ENCODE measurements around the gene RNF223. TPM values are rescaled to one million over a fixed set of nuclear protein-coding genes. Genes with fewer than 3 reads are reported as not detected.

Gene RNF223
- total RNA-seq, 1 donor = not detected

DNA sequence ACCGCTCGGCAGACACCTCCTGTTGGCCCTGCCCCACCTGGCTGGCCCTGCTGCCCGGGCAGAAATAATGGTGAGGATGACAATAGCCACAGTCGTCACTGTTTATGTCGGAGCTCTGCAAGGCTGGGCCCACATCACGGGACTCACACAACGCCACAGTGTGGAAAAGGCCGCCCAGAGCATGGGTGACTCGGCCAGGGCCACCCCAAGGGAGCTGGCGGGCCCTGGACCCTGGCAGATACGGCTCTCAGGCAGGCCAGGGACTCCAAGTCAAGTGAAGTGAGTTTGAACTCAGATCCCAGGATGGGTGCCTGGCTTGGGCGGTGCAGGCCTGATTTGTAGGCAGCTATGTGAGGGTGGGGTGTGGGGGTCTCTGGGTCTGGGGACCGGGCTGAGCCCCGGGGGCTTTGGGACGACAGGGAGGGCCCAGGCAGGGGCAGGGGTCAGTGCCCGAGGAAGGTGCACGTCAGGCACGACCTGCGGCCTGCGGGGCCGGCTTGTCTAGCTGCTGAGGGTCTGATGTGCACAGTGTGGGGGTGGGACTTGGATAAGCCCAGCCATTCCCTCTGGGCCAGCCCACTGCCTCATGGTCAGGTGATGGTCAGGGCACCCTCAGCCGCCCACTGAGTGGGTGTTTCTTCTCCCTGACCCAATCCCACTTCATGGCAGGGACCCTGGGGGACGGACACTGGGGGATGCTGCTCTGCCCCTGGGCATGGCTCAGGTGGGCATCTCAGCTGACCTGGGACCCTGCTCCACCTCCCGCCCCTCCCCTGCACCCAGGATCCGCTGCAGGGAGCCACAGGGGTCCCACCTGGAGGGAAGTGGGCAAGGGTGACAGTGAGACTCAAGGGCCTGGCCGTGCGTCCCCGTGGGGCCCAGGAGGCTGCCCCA lies 1.0 kb downstream of the RNF223 start:
- H3K79me2 ChIP-seq (ENCODE audit: insufficient read depth, low read length) = no peaks in the 10 kb centered on the region
- H3K27me3 ChIP-seq (ENCODE audit: insufficient read depth, low read length) = peaks cover 11% of the 10 kb centered on the region
- H3K27ac ChIP-seq (ENCODE audit: low read depth, low read length) = no peak overlapping the region

DNA sequence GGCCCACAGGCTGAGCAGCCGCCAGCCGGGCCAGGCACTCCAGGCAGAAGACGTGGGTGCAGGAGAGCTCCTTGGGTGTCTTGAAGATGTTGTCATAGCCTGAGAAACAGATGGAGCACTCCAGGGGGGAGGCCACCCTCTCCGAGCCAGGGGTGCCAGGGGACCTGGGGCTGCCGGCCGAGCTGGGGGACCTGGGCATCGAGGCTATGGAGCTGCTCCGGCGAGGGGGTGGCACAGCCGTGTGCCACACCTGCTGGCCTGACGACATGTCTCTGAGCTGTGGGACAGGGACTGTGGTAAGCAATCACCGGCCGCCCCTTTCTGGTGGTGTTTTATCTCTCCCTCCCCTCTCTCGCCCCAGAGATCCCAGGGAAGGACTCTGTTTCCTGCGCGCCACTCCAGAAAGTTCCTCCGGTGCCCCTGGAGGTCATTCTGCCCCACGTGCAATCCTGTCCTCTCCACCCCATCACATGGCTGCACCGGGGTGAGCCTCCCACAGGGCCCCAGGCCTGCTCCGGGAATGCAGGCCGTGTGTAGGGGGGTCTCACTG lies 1.7 kb downstream of the RNF223 start:
- TF ChIP-seq, protein P1, sequence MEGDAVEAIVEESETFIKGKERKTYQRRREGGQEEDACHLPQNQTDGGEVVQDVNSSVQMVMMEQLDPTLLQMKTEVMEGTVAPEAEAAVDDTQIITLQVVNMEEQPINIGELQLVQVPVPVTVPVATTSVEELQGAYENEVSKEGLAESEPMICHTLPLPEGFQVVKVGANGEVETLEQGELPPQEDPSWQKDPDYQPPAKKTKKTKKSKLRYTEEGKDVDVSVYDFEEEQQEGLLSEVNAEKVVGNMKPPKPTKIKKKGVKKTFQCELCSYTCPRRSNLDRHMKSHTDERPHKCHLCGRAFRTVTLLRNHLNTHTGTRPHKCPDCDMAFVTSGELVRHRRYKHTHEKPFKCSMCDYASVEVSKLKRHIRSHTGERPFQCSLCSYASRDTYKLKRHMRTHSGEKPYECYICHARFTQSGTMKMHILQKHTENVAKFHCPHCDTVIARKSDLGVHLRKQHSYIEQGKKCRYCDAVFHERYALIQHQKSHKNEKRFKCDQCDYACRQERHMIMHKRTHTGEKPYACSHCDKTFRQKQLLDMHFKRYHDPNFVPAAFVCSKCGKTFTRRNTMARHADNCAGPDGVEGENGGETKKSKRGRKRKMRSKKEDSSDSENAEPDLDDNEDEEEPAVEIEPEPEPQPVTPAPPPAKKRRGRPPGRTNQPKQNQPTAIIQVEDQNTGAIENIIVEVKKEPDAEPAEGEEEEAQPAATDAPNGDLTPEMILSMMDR (IDR thresholded peaks at IDR 0.05; ENCODE audit: extremely low read depth, low read depth, low read length) = no peak
- Histone ChIP-seq H3K4me1 (ENCODE audit: insufficient read depth, low read length) (no peaks in the 10 kb centered on the region), H3K4me3 (ENCODE audit: insufficient read depth, low read length) (no peak overlapping the region), H4K20me1 (ENCODE audit: insufficient read depth, low read length) (no peaks in the 10 kb centered on the region), H3K27ac (ENCODE audit: low read depth, low read length) (no peak overlapping the region), H3K79me2 (ENCODE audit: insufficient read depth, low read length) (no peaks in the 10 kb centered on the region), H3K27me3 (ENCODE audit: insufficient read depth, low read length) (peaks cover 11% of the 10 kb centered on the region), H3K9me3 (ENCODE audit: low read depth, low read length) (no peaks in the 10 kb centered on the region), H3K4me2 (ENCODE audit: insufficient read depth, low read length) (no peak overlapping the region), H2AFZ (ENCODE audit: low read length) (no peak overlapping the region), H3K36me3 (ENCODE audit: insufficient read depth, low read length) (no peaks in the 10 kb centered on the region)
- peak; percentile 90 for DNase-seq (ENCODE audit: insufficient read length, low spot score, missing footprints)

More for the DNA sequence above, 1.0 kb downstream of the RNF223 start:
- H3K36me3 ChIP-seq (ENCODE audit: insufficient read depth, low read length) = no peaks in the 10 kb centered on the region
- no peaks in the 10 kb centered on the region for H4K20me1 ChIP-seq (ENCODE audit: insufficient read depth, low read length)
- H3K4me2 ChIP-seq (ENCODE audit: insufficient read depth, low read length) = no peak overlapping the region
- no peak overlapping the region for H2AFZ ChIP-seq (ENCODE audit: low read length)
- H3K9me3 ChIP-seq (ENCODE audit: low read depth, low read length) = no peaks in the 10 kb centered on the region
- TF ChIP-seq, protein P1 (IDR thresholded peaks at IDR 0.05; ENCODE audit: extremely low read depth, low read depth, low read length) = no peak
- DNase-seq (ENCODE audit: insufficient read length, low spot score, missing footprints) = peak; percentile 91
- H3K4me1 ChIP-seq (ENCODE audit: insufficient read depth, low read length) = no peaks in the 10 kb centered on the region
- H3K4me3 ChIP-seq (ENCODE audit: insufficient read depth, low read length) = no peak overlapping the region

DNA sequence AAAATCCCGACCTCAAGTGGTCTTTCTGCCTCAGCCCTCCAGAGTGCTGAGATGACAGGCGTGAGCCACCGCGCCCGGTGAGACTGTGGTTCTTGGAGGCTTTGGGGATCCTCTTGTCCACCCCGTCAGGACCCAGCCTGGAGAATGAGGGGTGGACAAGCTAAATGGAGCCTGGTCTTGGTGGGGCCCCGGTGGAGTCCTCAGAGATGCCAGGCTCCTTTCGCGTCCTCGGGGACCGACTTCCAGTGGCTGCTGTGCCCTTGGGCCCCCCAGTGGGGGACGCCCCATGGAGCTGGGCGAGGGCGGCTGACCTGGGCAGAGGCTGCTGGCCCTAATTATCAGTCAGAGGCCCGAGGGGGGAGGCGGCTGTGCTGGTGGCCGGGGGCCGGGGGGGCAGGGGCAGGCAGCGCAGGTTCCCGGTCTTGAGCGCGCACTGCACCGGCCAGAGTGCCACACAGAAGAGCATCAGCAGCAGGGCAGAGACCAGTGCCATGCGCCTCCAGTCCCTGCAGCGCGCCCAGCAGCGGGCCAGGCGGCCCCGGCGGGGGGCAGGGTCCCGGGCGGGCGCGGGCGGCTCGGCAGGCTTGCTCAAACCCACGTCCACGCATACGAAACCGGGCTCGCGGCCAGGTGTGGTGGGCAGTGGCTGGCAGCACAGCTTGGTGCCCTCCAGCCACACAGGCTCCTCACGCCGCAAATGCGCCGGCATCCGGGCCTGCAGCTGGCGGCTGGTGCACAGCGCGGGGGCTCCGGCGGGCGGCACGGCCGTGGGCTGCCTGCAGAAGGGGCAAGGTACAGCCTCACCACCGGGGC lies 2.4 kb downstream of the RNF223 start:
- Histone ChIP-seq H3K79me2 (ENCODE audit: insufficient read depth, low read length) (no peaks in the 10 kb centered on the region), H3K4me1 (ENCODE audit: insufficient read depth, low read length) (no peaks in the 10 kb centered on the region)
- TF ChIP-seq, protein P1 (IDR thresholded peaks at IDR 0.05; ENCODE audit: extremely low read depth, low read depth, low read length) = no peak

More for the DNA sequence above, 2.4 kb downstream of the RNF223 start:
- Histone ChIP-seq H3K27me3 (ENCODE audit: insufficient read depth, low read length) (peaks cover 11% of the 10 kb centered on the region), H2AFZ (ENCODE audit: low read length) (no peak overlapping the region), H3K36me3 (ENCODE audit: insufficient read depth, low read length) (no peaks in the 10 kb centered on the region), H3K4me3 (ENCODE audit: insufficient read depth, low read length) (no peak overlapping the region), H3K9me3 (ENCODE audit: low read depth, low read length) (no peaks in the 10 kb centered on the region), H4K20me1 (ENCODE audit: insufficient read depth, low read length) (no peaks in the 10 kb centered on the region), H3K4me2 (ENCODE audit: insufficient read depth, low read length) (no peak overlapping the region), H3K27ac (ENCODE audit: low read depth, low read length) (no peak overlapping the region)
- DNase-seq (ENCODE audit: insufficient read length, low spot score, missing footprints) = peak; percentile 95
